Smooth muscle cell of trachea (primary cell): ENCODE data around the gene BZW2. TPM values are rescaled to one million over a fixed set of nuclear protein-coding genes. Genes with fewer than 3 reads are reported as not detected.

Experiments used
- total RNA-seq: library from RNA; depleted of rRNA; stranded (reverse); fragments of >200 nt; gene quantifications from 2 replicates; pipeline ENCODE4 v1.2.1, GENCODE V29; 2014

The BZW2 gene
- 67.5 and 136 TPM in 2 replicates for total RNA-seq

DNA sequence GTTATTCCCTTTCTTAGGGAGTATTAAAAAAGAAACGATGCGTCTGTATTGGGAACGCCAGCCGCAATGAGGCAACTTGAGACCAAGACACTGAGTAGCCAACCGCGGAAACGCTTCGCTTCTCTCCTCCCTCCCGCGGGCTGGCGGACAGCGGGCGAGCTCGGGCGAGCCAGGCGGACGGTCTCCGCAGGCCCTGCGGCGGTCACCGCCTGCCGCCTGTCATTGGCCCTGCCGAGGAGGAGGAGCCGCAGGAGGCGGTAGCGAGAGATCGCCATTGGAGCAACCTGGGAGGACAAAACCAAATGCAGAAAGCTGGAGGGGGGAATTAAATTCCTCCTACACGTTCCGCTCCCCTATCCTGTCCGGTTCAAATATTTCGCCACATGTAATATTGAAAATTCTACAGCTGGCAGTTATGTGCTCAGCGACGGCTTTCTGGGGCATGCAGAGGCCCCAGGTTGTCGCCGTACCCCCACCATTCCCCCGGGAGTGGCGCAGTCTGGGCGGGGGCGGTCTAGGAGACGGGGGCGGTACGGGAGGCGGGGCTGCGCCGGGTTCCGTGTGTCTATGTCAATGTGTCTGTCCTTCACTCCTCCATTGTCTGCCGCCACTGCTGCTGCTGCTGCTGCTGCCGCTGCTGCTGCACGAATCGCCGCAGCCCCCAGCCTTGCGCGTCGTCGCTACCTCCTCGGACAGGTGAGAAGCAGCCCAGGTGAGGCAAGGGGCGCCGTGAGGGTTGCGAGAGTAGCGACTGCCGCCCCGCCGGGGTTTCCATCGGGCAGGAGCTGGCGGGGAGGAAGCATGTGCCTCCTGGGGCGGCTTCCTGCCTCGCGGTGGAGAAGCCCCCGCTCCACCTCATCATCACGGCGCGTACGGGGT is at the start of gene BZW2, which contains the start of gene ANKMY2:
Gene BZW2 (plus strand): TSS at position 589 of the 879 bp plus-strand sequence. CDS start 19,263 bp downstream, outside the sequence.
Gene ANKMY2 (minus strand): TSS at position 162 of the 879 bp plus-strand sequence. CDS start 181 bp downstream, outside the sequence.

DNA sequence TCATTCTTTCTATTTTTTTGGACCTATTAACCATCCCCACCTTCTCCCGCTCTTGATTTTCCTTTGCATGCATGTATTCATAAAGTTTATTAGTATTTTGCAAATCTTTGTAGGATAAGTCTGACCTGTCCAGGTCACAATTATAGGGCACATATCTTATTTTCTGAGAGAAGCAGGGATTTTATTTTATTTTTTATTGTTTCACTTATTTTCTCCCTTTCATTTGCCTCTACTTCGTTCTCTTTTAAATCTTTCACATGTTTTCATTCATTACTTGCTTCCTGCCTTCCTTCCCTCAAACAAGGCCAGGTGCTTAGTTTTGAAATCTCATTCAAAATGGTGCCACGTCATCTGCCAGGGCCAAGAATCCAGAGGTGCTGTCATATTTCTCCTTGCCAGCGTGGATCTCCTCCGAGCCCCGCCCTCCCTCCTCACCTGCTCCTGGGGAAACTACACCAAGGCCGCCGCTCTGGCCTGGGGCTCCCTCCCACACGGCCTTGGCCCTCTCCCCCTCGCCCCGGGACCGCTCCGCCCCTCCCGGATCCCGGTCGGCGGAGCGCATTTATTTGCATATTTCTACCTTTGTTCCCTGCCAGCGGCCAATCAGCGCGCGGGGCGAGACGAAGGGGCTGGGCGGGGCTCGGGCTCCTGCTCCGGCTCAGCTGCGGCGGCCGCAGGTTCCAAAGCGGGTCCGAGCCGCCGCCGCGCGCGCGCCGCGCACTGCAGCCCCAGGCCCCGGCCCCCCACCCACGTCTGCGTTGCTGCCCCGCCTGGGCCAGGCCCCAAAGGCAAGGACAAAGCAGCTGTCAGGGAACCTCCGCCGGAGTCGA is 107.3 kb downstream of the BZW2 start, which contains the start of gene TSPAN13:
Gene TSPAN13 (plus strand): TSS at position 654 of the 830 bp plus-strand sequence. CDS start 213 bp downstream, outside the sequence.

Other genes with a start within 250 kb of the BZW2 start
- 1.2 and 2.0 TPM in 2 replicates for gene CRPPA, start 224.6 kb upstream of the BZW2 start, total RNA-seq
- 0.15 TPM in 1 of 2 replicates, not detected in the other for gene SOSTDC1, start 180.4 kb upstream of the BZW2 start, total RNA-seq
- gene LRRC72, start 119.4 kb upstream of the BZW2 start, total RNA-seq = not detected in 2 replicates
- 33.4 and 50.0 TPM in 2 replicates for gene ANKMY2, start 427 bp upstream of the BZW2 start, total RNA-seq
- 3.0 and 4.4 TPM in 2 replicates for gene TSPAN13, start 107.6 kb downstream of the BZW2 start, total RNA-seq
- not detected in 2 replicates for gene AGR2, start 158.8 kb downstream of the BZW2 start, total RNA-seq
- gene AGR3, start 235.8 kb downstream of the BZW2 start, total RNA-seq = not detected in 2 replicates